Effector memory CD8-positive, alpha-beta T cell (primary cell): ENCODE results near the gene EVI5L.

Source experiments
- ATAC-seq: fragments of 150-1000 bp; cut with Tn5 transposase; replicated peaks from 2 replicates; pipeline ENCODE4 v1.10.0; 2021; ENCODE audit warnings: mild to moderate bottlenecking, moderate library complexity
- DNase-seq, 3 experiments: peaks; one replicate each; pipeline ENCODE4 v3.0.0; 2021
- H3K27ac Mint-ChIP-seq, 2 donors: one replicate each; pipeline ENCODE4 v1.8.0; 2022; ENCODE audit warnings: mild to moderate bottlenecking in 2 of 2, mixed read lengths in 2 of 2, moderate library complexity in 2 of 2
- H3K27me3 Mint-ChIP-seq, 2 donors: one replicate each; pipeline ENCODE4 v1.8.0; 2022; ENCODE audit warnings: mixed read lengths in 2 of 2
- H3K36me3 Mint-ChIP-seq: one replicate; pipeline ENCODE4 v1.8.0; 2022; ENCODE audit warnings: mild to moderate bottlenecking, moderate library complexity, mixed read lengths; ENCODE audit not compliant: insufficient read depth
- H3K4me1 Mint-ChIP-seq, 2 donors: one replicate each; pipeline ENCODE4 v1.8.0; 2022; ENCODE audit warnings: low read depth in 2 of 2, mixed read lengths in 2 of 2
- H3K4me3 Mint-ChIP-seq, 2 donors: one replicate each; pipeline ENCODE4 v1.8.0; 2022; ENCODE audit warnings: mild to moderate bottlenecking in 2 of 2, mixed read lengths in 2 of 2, moderate library complexity in 2 of 2
- H3K9me3 Mint-ChIP-seq, 2 donors: one replicate each; pipeline ENCODE4 v1.8.0; 2022; ENCODE audit warnings: mixed read lengths in 2 of 2

EVI5L gene

DNA sequence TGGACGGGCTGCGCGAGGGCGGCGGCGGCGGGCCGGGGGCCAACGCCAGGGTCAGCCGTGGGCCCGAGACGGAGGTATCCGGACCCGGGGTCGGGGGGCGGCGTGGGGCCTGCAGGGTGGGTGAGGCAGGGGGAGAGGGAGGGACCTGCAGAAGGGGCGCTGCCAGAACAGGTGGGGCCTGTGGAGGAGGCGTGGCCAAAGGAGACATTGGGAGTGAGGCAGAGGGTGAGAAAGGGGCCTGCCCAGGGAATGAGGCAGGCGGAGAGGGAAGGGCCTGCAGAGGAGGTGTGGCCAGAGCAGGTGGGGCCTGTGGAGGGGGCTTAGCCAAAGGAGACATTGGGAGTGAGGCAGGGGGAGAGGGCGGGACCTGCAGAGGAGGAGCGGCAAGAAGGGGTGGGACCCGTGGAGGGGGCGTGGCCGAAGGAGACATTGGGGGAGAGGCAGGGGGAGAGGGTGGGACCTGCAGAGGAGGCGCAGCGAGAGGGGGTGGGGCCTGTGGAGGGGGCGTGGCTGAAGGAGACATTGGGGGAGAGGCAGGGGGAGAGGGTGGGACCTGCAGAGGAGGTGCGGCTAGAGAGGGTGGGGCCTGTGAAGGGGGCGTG, 40.0 kb downstream of the EVI5L start:
- Mint-ChIP-seq H3K4me1 (peaks cover 28 to 32% of the 10 kb centered on the region in 2 donors), H3K36me3 (peaks cover 9% of the 10 kb centered on the region), H3K27ac (peak overlapping the region in 1 of 2 donors; percentile 12), H3K9me3 (no peaks in the 10 kb centered on the region), H3K27me3 (peaks cover 29 to 52% of the 10 kb centered on the region in 2 donors), H3K4me3 (peak overlapping the region; percentile 75 to 83)
- ATAC-seq (no peak), DNase-seq (peak; percentile 35 to 51 (median 43))

DNA sequence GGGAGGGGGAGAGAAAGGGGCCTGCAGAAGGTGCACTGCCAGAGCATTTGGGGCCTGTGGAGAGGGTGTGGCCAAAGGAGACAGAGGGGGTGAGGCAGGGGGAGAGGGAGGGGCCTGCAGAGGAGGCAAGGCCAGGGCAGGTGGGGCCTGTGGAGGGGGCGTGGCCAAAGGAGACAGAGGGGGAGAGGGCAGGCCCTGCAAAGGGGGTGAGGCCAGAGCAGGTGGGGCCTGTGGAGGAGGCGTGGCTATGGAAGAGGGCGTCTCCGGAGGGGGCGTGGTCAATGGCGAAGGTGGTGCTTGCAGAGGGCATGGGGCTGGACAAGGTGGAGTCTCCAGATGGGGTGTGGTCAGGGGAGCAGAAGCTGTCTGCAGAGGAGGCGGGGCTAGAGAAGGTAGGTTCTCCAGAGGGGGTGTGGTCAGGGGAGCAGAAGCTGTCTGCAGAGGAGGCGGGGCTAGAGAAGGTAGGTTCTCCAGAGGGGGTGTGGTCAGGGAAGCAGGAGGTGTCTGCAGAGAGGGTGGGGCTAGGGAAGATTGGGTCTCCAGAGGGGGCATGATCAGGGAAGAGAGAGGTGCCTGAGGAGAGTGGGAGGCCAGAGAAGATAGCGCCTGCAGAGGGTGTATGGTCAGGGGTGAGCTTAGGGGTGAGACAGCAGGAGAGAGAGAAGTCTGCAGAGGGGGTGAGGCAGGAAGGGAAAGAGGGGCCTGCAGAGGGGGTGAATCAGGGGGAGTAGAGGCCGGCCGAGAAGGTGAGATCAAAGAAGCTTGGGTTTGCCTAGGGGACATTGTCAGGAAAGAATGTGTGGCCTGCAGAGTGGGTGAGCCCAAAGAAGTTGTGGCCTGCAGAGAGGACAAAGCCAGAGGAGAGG, 40.8 kb downstream of the EVI5L start:
- ATAC-seq, result no peak
- Mint-ChIP-seq H3K4me3 (peak overlapping the region; percentile 75 to 83), H3K36me3 (peaks cover 9% of the 10 kb centered on the region), H3K27ac (peak overlapping the region in 1 of 2 donors; percentile 12), H3K27me3 (peaks cover 23 to 44% of the 10 kb centered on the region in 2 donors), H3K4me1 (peaks cover 22 to 26% of the 10 kb centered on the region in 2 donors), H3K9me3 (no peaks in the 10 kb centered on the region)
- peak in 2 of 3 experiments; percentile 25 to 29 for DNase-seq

DNA sequence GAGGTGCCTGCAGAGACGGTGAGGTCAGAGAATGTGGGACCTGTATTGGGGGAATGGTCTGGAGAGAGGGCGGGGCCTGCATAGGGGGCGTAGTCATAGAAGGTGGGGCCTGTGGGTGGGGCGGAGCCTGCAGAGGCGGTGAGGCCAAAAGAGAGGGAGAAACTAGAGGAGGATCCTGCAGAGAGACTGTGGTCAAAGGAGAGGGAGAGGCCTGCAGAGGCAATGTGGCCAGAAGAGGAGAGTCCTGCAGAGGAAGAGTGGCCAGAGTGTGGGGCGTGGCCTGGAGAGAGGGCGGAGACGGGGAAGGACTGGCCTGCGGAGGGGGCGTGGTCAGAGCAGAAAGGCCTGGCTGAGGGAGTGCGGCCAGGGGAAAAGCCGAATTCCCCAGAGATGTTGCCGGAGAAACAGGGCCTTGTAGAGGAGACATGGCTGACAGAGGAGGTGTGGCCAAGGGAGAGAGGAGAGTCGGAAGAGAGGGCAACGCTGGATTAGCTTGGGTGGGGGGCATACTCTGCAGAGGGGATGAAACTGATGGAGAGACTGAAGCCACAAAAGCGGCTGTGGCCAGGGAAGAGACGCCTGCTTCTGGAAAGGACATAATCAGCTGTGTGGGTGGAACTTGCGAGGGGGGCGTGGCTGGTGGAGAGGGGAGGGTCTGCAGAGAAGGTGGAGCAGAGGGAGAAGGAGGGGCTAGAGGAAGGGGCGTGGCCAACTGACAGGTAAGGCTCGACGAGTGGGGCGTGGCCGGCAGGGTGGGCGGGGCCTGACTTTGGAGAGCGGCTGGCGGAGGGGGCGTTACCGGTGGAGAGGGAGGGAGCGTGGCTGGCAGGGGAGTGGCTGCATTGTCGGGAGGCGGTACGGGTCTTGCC, 41.7 kb downstream of the EVI5L start:
- peaks cover 23 to 52% of the 10 kb centered on the region in 2 donors for H3K27me3 Mint-ChIP-seq
- DNase-seq (peak; percentile 72 to 80 (median 77)), ATAC-seq (no peak)
- peaks cover 9% of the 10 kb centered on the region for H3K36me3 Mint-ChIP-seq
- no peak overlapping the region for H3K27ac Mint-ChIP-seq
- H3K4me3 Mint-ChIP-seq, result peak overlapping the region; percentile 20 to 63
- no peaks in the 10 kb centered on the region for H3K9me3 Mint-ChIP-seq
- H3K4me1 Mint-ChIP-seq, result peaks cover 22 to 26% of the 10 kb centered on the region in 2 donors

DNA sequence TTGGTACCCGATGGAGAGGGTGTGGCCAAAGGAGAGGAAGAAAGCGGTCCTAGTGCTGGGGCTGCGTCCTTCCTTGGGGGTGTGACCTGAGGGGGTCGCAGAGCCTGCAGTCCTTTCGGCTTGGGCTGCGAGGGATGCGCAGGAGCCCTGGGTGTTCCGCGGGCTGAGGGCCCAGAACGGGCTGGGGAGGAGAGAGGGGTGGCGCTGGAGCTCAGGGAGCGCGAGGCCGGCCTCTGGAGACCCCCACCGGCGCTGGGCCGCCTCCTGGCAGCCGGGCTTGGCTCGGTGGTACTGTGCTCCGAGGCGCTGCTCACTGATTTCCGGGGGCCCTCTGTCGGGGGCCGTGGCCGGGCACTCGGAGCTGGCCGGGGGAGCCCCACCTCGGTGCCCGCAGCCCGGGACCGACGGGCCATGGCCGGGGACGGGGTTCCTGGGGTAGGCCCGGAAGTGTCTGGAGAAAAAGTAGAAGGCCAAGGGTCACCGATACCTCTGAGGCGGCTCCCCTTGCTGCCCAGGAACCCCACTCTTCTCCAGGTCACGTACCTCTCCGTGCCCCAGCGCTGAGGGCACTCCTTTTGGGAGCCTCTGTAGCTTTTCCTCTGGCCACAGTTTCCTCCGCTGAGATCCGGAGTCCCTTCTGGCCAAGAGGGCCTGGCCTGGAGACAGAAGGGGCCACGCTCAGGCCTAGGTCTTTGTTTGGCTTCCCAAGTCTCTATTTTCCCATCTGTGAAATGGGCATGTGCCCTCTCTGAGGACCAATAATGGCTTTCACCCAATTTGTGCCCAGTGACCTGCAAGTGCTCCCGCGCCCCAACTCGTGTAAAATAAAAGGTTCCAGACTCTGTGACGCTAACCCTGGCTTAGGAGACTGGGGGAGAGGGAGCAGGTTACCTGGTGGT, 42.5 kb downstream of the EVI5L start:
- Mint-ChIP-seq H3K27me3 (peaks cover 23 to 45% of the 10 kb centered on the region in 2 donors), H3K27ac (no peak overlapping the region), H3K4me3 (peak overlapping the region; percentile 47 to 70), H3K4me1 (peaks cover 22 to 26% of the 10 kb centered on the region in 2 donors), H3K36me3 (peaks cover 5% of the 10 kb centered on the region), H3K9me3 (no peaks in the 10 kb centered on the region)
- DNase-seq, result no peak
- no peak for ATAC-seq

DNA sequence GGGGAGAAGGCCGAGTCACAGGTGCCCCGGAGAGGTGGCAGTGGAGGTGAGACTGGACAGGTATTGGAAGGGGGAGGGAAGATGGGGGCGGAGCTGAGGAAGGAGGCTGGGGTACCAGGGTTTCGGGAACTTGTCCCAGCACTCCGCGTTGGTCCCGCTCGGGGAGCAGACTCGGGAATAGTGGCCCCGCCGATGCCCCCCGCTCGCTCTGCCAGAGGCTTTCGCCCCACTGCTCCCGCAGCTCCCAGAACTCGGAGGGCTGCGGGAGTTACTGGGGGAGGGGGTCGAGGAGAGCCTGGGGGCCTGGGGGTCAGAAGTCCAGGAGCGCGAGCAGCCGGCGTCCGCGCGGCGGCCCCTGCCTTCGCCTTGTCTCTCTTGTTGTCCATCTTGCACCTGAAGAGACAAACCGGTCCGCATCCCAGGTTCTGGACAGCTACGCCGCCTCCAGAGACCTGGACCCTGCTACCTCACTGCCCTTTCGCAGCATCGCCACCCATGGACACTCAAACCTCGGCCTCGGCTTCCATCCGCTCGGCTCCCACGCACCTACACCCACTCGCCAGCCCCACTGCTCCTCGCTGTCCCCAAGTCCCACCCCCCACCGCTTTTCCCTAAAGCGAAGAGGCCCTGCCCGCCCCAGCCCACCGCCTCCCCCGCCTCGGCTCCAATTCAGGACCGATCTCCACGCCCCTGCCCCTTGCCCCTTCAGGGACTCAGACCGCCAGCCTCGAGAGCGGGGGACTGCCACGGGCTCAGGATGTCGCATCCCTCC, 43.5 kb downstream of the EVI5L start:
- Mint-ChIP-seq H3K9me3 (no peaks in the 10 kb centered on the region), H3K4me1 (peaks cover 21 to 23% of the 10 kb centered on the region in 2 donors), H3K27me3 (peaks cover 23 to 45% of the 10 kb centered on the region in 2 donors), H3K4me3 (peak overlapping the region; percentile 65 to 70), H3K36me3 (peaks cover 2% of the 10 kb centered on the region), H3K27ac (no peak overlapping the region)
- no peak for ATAC-seq
- DNase-seq, result no peak

DNA sequence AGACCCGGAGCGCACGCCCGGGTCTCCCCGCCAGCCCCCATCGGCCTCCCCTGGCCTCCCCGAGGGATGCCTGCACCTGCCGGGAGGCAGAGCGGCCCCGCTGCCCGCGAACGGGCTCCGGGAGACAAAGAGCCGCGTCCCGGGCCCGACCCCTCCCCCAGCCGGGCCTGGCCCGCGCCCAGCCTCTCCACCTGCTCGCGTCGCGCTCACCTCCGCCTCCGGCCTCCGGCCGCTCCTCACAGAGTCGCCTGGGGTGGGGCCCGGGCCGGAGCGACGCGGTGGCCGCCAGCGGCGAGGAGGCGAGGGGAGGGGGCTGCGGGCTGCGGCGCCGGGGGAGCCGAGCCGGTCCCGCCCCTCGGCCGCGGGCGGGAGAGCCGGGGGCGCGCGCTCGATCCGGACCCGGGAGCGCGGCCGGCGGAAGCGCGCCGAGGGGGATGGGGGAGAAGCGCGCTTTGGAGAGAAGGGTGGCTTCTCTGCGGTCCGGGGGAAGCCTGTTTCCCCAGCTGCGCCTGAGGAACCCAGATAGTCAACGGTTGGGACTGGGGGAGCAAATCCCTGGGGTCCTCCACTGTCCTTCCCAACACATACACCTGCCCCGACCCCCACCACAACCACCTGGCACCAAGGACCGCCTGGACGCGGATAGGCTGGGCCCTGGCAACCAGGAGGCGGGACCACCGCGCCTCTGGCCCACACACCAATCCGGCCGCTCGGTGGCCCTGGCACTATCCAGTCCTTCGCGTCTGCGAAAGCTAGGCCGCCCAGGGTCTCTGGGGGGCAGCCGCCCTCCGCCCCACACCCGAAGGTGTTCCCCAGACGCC, 44.3 kb downstream of the EVI5L start, which contains the start of gene PRR36:
PRR36 (minus strand) TSS at position 315 of the 821 bp plus-strand sequence. CDS start 701 bp downstream, outside the sequence.
- Mint-ChIP-seq H3K36me3 (no peaks in the 10 kb centered on the region), H3K9me3 (no peaks in the 10 kb centered on the region), H3K4me3 (peak within 1 kb of the TSS; percentile 65 to 70), H3K4me1 (peaks cover 17 to 19% of the 10 kb centered on the region in 2 donors), H3K27me3 (peaks cover 23 to 45% of the 10 kb centered on the region in 2 donors), H3K27ac (no peak within 1 kb of the TSS)
- no peak for ATAC-seq
- no peak for DNase-seq

DNA sequence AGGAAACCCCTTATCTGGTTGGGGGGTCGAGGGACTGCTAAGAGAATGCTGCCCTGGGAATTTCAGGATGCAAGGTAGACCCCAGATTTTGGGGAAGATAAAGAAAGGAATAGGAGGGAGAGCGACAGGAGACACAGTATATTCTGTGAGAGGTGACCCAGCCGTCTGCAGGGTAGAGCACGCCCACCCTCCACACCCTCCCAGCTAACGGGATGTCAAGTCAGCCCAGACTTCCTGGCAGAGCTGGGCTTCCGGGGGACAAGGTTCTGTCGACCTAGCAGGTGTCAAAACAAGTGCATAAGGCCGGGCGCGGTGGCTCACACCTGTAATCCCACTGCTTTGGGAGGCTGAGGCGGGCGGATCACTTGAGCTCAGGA, 44.9 kb downstream of the EVI5L start:
- no peak overlapping the region for H3K27ac Mint-ChIP-seq
- H3K4me3 Mint-ChIP-seq, result peak overlapping the region; percentile 33 to 54
- H3K27me3 Mint-ChIP-seq, result peaks cover 23 to 45% of the 10 kb centered on the region in 2 donors
- no peaks in the 10 kb centered on the region for H3K9me3 Mint-ChIP-seq
- ATAC-seq (no peak), DNase-seq (no peak)
- H3K36me3 Mint-ChIP-seq, result no peaks in the 10 kb centered on the region
- H3K4me1 Mint-ChIP-seq, result peaks cover 17 to 19% of the 10 kb centered on the region in 2 donors

DNA sequence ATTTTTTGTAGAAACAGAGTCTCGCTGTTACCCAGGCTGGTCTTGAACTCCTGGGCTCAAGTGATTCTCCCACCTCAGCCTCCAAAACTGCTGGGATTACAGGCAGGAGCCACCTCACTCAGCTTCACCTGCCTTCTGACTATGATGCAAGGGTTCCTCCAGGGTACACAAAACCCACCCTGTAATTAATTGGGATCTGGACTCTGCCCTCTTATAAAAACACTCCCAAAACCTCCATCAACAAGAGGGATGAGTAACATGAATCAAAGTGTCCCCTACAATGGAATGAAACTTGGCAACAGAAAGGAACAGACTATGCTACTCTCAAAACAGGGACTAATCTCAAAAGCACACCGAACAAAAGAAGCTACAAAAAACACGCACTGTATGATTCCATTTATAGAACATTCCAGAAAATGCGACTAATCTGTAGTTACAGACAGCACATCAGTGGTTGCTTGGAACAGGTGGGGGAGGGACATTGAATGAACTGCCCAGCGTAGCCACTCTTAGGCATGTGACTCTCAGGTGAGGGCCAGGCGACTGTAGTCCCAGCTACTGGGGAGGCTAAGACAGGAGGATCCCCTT, 47.3 kb downstream of the EVI5L start:
- H3K4me3 Mint-ChIP-seq, result no peak overlapping the region
- H3K27ac Mint-ChIP-seq, result no peak overlapping the region
- H3K4me1 Mint-ChIP-seq, result peaks cover 3 to 6% of the 10 kb centered on the region in 2 donors
- no peaks in the 10 kb centered on the region for H3K9me3 Mint-ChIP-seq
- no peak for ATAC-seq
- H3K36me3 Mint-ChIP-seq, result no peaks in the 10 kb centered on the region
- peaks cover 9 to 27% of the 10 kb centered on the region in 2 donors for H3K27me3 Mint-ChIP-seq
- no peak for DNase-seq

DNA sequence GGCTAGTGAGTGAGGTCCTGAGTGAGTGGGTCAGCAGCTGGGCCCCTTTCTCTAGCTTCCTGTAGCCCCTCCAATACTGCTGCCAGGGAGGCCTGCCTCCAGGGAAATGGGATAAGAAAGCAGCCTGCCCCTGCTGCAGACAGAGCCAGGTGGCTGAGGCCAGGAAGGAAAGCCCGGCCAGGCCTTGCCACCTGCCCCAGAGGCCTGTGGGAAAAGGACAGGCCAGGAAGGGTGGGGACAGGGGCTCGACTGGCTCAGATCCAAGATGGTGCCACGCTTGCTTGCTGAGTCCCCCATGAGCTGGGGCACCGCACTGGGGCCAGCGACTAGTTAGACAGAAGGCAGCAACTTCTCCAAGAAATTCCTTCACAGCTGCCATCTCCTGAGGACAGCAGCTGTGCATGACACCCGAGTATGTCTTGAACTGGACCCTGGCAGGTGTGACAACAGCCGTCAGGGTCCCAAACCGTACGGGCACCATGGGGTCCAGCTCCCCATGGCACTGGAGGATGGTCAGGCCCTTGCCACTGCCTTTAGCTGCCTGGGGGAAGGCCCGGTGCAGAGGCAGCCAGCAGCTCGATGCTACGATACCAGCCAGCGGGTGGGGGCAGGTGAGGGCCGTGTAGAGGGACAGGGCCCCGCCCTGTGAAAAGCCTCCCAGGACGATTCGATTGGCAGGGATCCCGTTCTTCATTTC, 49.2 kb downstream of the EVI5L start:
- H3K27me3 Mint-ChIP-seq, result peaks cover 0 to 15% of the 10 kb centered on the region in 2 donors
- peaks cover 0 to 5% of the 10 kb centered on the region in 2 donors for H3K4me1 Mint-ChIP-seq
- DNase-seq, result no peak
- H3K27ac Mint-ChIP-seq, result no peak overlapping the region
- no peaks in the 10 kb centered on the region for H3K36me3 Mint-ChIP-seq
- no peaks in the 10 kb centered on the region for H3K9me3 Mint-ChIP-seq
- ATAC-seq, result no peak
- no peak overlapping the region for H3K4me3 Mint-ChIP-seq

DNA sequence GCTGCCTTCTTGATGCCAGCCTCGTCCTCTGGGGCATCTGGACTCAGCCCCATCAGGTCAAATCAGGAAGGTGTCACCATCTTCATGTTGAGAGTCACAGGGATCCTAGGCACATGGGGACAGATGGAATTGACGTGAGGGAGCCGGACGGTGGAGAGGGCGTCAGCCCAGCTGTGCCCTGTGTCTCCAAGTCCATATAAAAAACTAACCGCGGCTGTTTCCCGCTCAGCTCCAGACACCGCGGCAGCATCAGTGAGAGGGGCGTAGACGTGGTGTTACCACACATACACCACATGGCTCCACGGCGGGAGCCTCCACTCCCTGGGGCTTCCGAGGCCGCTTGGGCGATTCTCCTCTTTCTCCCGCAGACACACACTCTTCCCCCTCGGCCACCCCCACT, 49.8 kb downstream of the EVI5L start:
- Mint-ChIP-seq H3K36me3 (no peaks in the 10 kb centered on the region), H3K4me3 (no peak overlapping the region), H3K27me3 (peaks cover 0 to 11% of the 10 kb centered on the region in 2 donors), H3K27ac (no peak overlapping the region), H3K9me3 (no peaks in the 10 kb centered on the region), H3K4me1 (peaks cover 0 to 1% of the 10 kb centered on the region in 2 donors)
- ATAC-seq (no peak), DNase-seq (no peak)
